Epithelial cell of esophagus (primary cell): Measurements from ENCODE around the gene RASSF8.
A peak's percentile ranks its signal among the peaks of the same experiment; 100 is the strongest.

Source experiments
- DNase-seq: peaks from one replicate; pipeline ENCODE4 v3.0.0; 2010; ENCODE audit warnings: low read depth
- H3K4me3 ChIP-seq: 2 replicates; pipeline ENCODE4 v1.5.1; 2011; ENCODE audit warnings: mild to moderate bottlenecking, low read length, control low read depth
- TF ChIP-seq, protein P1 (sequence below): IDR thresholded peaks from 2 replicates; pipeline ENCODE4 v1.5.1; 2011; ENCODE audit warnings: low read depth, mild to moderate bottlenecking, low read length, control low read depth, inconsistent platforms; ENCODE audit not compliant: insufficient read depth; ENCODE audit errors: missing control alignments

RASSF8 gene

DNA sequence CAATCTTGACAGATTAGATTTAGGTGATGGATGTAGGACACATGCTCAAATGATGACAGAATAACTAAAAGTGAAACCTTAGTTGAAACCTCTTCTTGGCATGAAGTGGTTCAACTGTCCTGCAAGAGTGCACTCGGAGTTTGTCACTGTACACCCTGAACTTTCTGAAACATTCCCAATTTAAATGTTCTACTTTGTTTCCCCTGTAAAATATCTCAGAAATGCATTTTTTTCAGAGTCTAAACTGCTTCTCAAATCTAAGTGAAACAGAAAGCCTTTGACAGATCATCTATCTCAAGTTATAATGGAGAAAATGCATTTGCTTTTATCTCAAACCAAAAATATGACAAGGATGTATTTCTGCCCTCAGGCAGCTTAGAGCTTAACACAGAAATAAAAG, 100.3 kb downstream of the RASSF8 start:
- H3K4me3 ChIP-seq: no peak overlapping the region
- TF ChIP-seq, protein P1, sequence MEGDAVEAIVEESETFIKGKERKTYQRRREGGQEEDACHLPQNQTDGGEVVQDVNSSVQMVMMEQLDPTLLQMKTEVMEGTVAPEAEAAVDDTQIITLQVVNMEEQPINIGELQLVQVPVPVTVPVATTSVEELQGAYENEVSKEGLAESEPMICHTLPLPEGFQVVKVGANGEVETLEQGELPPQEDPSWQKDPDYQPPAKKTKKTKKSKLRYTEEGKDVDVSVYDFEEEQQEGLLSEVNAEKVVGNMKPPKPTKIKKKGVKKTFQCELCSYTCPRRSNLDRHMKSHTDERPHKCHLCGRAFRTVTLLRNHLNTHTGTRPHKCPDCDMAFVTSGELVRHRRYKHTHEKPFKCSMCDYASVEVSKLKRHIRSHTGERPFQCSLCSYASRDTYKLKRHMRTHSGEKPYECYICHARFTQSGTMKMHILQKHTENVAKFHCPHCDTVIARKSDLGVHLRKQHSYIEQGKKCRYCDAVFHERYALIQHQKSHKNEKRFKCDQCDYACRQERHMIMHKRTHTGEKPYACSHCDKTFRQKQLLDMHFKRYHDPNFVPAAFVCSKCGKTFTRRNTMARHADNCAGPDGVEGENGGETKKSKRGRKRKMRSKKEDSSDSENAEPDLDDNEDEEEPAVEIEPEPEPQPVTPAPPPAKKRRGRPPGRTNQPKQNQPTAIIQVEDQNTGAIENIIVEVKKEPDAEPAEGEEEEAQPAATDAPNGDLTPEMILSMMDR: no peak
- no peak for DNase-seq

DNA sequence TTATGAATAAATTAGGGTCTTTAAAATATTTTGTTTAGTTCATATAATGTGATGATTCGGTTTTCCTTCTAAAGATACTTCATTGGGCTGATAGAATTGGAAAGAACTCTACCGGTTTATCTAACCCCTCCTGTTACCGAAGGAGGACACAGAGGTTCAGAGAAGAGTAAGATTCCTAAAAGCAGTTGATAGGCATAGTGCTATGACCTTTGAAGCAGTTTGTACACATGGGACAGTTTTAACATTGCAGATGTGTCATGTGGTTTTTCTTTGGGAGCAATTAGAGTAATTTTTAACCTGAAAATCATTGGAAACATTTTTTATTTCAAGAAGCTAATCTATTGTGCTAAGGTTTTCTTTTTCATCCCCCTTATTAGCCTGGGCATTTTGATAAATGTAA, 103.5 kb downstream of the RASSF8 start:
- DNase-seq: no peak
- H3K4me3 ChIP-seq: no peak overlapping the region
- TF ChIP-seq, protein P1: no peak

GRCh38 chr12:26062566-26062965, 104.1 kb downstream of the RASSF8 start:
- TF ChIP-seq, protein P1: no peak
- peak; percentile 57 for DNase-seq
- H3K4me3 ChIP-seq: no peak overlapping the region

DNA sequence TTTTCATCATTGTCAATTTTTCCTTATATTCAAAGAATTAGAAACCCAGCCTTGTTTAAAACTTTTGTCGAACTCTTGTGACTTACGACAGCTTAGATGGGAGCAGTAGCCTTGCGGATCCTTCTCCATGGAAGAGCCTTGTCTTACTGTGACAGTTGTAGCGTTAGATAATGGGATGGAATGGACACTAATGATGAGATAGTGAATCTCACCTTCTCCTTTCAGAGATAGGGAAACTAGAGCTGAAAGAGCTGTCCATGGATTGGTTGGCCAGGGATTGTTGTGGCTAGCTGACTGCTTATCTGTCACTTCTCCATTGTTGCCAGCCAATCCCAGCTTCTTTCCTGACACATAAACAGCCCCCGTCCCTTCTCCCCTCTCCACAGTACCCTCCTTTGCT, 107.0 kb downstream of the RASSF8 start:
- H3K4me3 ChIP-seq: no peak overlapping the region
- TF ChIP-seq, protein P1: no peak
- DNase-seq: no peak

DNA sequence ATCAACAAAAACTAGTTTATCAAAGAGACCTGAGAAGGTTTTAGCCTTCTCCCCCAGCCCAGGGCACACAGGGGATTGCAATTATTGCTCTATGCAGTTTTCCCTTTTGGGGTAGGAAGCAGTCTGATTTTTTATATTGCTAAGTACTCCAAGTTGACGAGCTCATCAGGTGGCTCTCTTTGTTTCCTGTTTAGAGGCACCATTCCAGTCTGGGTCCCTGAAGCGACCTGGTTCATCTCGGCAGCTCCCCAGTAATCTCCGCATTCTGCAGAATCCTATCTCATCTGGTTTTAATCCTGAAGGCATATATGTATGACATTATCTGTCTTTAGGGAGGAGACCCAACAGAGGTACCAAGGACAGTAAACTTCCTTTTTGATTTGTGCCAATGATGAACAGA, 110.0 kb downstream of the RASSF8 start:
- no peak overlapping the region for H3K4me3 ChIP-seq
- DNase-seq: no peak
- TF ChIP-seq, protein P1: no peak

GRCh38 chr12:26069796-26070195, 111.3 kb downstream of the RASSF8 start:
- no peak for DNase-seq

More at GRCh38 chr12:26069796-26070195, 111.3 kb downstream of the RASSF8 start:
- H3K4me3 ChIP-seq: no peak overlapping the region
- TF ChIP-seq, protein P1: no peak
